Measurements from ENCODE around the gene FZD8.

Gene FZD8

DNA sequence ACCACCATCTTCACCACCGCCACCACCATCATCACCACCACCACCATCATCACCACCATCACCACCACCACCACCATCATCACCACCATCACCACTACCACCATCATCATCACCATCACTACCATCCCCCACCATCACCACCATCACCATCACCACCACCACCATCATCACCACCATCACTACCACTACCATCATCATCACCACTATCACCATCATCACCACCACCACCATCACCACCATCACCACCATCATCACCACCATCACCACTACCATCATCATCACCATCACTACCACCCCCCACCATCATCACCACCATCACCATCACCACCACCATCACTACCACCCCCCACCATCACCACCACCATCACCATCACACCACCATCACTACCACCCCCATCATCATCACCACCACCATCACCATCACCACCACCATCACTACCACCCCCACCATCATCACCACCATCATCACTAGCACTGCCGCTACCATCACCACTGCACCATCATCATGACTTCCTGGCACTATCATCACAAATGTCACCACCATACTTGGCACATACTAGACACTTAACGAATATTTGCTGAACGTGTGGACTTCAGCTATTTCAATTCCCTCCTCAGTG, 25.3 kb upstream of the FZD8 start:
- no peaks in the 10 kb centered on the region for H3K79me2 ChIP-seq (ENCODE audit: low read length)
- H3K4me2 ChIP-seq (ENCODE audit: low read depth, low read length): no peak overlapping the region
- no peaks in the 10 kb centered on the region for H3K9me3 ChIP-seq (replicated peaks; ENCODE audit: insufficient read depth, low read length)
- no peaks in the 10 kb centered on the region for H3F3A ChIP-seq (ENCODE audit: insufficient read depth, low read length)
- H3K36me3 ChIP-seq (replicated peaks; ENCODE audit: insufficient read depth, low read length): no peaks in the 10 kb centered on the region
- H3K9me2 ChIP-seq (replicated peaks; ENCODE audit: insufficient read depth, low read length): no peaks in the 10 kb centered on the region
- no peak overlapping the region for H3K9ac ChIP-seq (ENCODE audit: low read length)
- DNase-seq: no peak
- no peak overlapping the region for H3K4me3 ChIP-seq (ENCODE audit: low read length)
- no peaks in the 10 kb centered on the region for H3K4me1 ChIP-seq (ENCODE audit: low read length)
- no peak overlapping the region for H2AFZ ChIP-seq (ENCODE audit: low read length)
- H4K20me1 ChIP-seq (ENCODE audit: insufficient read depth, low read length): no peaks in the 10 kb centered on the region
- no peaks in the 10 kb centered on the region for H3K27me3 ChIP-seq (replicated peaks; ENCODE audit: insufficient read depth, low read length)
- H3K27ac ChIP-seq (ENCODE audit: low read length): no peak overlapping the region
- TF ChIP-seq EZH2 (optimal IDR thresholded peaks at IDR 0.05; ENCODE audit: low read depth, low read length) (no peak), CTCF (IDR thresholded peaks at IDR 0.05; ENCODE audit: low read length) (no peak), EZH2phosphoT487 (IDR thresholded peaks at IDR 0.05; ENCODE audit: low read length) (no peak)

DNA sequence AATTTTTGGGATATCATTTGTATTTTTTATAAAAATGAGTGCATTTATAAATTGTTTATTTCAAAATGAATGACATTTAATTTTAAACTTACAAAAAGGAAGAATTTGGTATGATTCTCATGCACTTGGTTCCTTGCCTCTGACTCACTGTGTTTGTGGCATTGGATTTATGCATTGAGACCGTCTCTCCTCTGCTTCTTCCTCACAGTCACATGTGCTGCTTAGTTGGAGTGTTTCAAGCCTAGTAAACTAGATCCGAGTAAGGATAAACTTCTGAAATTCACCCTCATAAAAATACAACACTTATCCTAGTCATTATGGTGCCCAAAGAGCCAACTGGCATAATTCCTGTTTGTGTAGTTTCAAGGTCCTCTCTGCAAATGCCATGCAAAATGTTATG, 19.1 kb upstream of the FZD8 start:
- Histone ChIP-seq H3K36me3 (replicated peaks; ENCODE audit: insufficient read depth, low read length) (no peaks in the 10 kb centered on the region), H3K27me3 (replicated peaks; ENCODE audit: insufficient read depth, low read length) (no peaks in the 10 kb centered on the region), H3K9me3 (replicated peaks; ENCODE audit: insufficient read depth, low read length) (no peaks in the 10 kb centered on the region), H2AFZ (ENCODE audit: low read length) (no peak overlapping the region), H3K4me3 (ENCODE audit: low read length) (no peak overlapping the region), H3K9ac (ENCODE audit: low read length) (no peak overlapping the region), H3F3A (ENCODE audit: insufficient read depth, low read length) (no peaks in the 10 kb centered on the region), H3K27ac (ENCODE audit: low read length) (no peak overlapping the region), H3K9me2 (replicated peaks; ENCODE audit: insufficient read depth, low read length) (no peaks in the 10 kb centered on the region), H3K79me2 (ENCODE audit: low read length) (no peaks in the 10 kb centered on the region), H4K20me1 (ENCODE audit: insufficient read depth, low read length) (no peaks in the 10 kb centered on the region), H3K4me2 (ENCODE audit: low read depth, low read length) (no peak overlapping the region), H3K4me1 (ENCODE audit: low read length) (no peaks in the 10 kb centered on the region)
- TF ChIP-seq EZH2 (optimal IDR thresholded peaks at IDR 0.05; ENCODE audit: low read depth, low read length) (no peak), EZH2phosphoT487 (IDR thresholded peaks at IDR 0.05; ENCODE audit: low read length) (no peak), CTCF (IDR thresholded peaks at IDR 0.05; ENCODE audit: low read length) (no peak)
- no peak for DNase-seq

GRCh38 chr10:35659456-35659855, 17.4 kb upstream of the FZD8 start:
- H2AFZ ChIP-seq (ENCODE audit: low read length): no peak overlapping the region
- no peak overlapping the region for H3K27ac ChIP-seq (ENCODE audit: low read length)
- H3F3A ChIP-seq (ENCODE audit: insufficient read depth, low read length): no peaks in the 10 kb centered on the region
- H3K9ac ChIP-seq (ENCODE audit: low read length): no peak overlapping the region
- no peaks in the 10 kb centered on the region for H3K79me2 ChIP-seq (ENCODE audit: low read length)
- H3K36me3 ChIP-seq (replicated peaks; ENCODE audit: insufficient read depth, low read length): no peaks in the 10 kb centered on the region
- no peaks in the 10 kb centered on the region for H3K9me3 ChIP-seq (replicated peaks; ENCODE audit: insufficient read depth, low read length)
- DNase-seq: no peak
- H3K4me1 ChIP-seq (ENCODE audit: low read length): no peaks in the 10 kb centered on the region
- H4K20me1 ChIP-seq (ENCODE audit: insufficient read depth, low read length): no peaks in the 10 kb centered on the region
- no peak overlapping the region for H3K4me3 ChIP-seq (ENCODE audit: low read length)
- no peaks in the 10 kb centered on the region for H3K9me2 ChIP-seq (replicated peaks; ENCODE audit: insufficient read depth, low read length)
- no peak for TF ChIP-seq CTCF (IDR thresholded peaks at IDR 0.05; ENCODE audit: low read length)
- TF ChIP-seq EZH2 (optimal IDR thresholded peaks at IDR 0.05; ENCODE audit: low read depth, low read length): no peak
- no peak for TF ChIP-seq EZH2phosphoT487 (IDR thresholded peaks at IDR 0.05; ENCODE audit: low read length)
- no peak overlapping the region for H3K4me2 ChIP-seq (ENCODE audit: low read depth, low read length)
- H3K27me3 ChIP-seq (replicated peaks; ENCODE audit: insufficient read depth, low read length): no peaks in the 10 kb centered on the region
